Smooth muscle cell (in vitro differentiated cells): ENCODE measurements around the gene CARD11. TPM values are rescaled to one million over a fixed set of nuclear protein-coding genes. Genes with fewer than 3 reads are reported as not detected.

Experiments used
- DNase-seq: peaks from one replicate; lab custom pipeline; 2025; ENCODE audit not compliant: unreplicated experiment; lab: John Stamatoyannopoulos, UW
- H2AFZ ChIP-seq: fragments of 200-600 bp; sonication (generic); 2 replicates; pipeline ENCODE4 v1.6.0; 2016; ENCODE audit warnings: antibody characterized with exemption, low read depth, mild to moderate bottlenecking
- H3F3A ChIP-seq: fragments of 200-600 bp; sonication (generic); 2 replicates; pipeline ENCODE4 v1.6.0; 2017; ENCODE audit warnings: antibody characterized with exemption, low read depth
- H3K27ac ChIP-seq: fragments of 200-600 bp; sonication (generic); 2 replicates; pipeline ENCODE4 v1.5.1; 2016; ENCODE audit warnings: low read depth, mild to moderate bottlenecking
- H3K27me3 ChIP-seq: fragments of 200-600 bp; sonication (generic); 2 replicates; pipeline ENCODE4 v1.6.1; 2016; ENCODE audit warnings: low read depth, mild to moderate bottlenecking
- H3K36me3 ChIP-seq: fragments of 200-600 bp; sonication (generic); 2 replicates; pipeline ENCODE4 v1.5.1; 2016; ENCODE audit warnings: low read depth
- H3K4me1 ChIP-seq: fragments of 200-600 bp; sonication (generic); 2 replicates; pipeline ENCODE4 v1.5.1; 2016; ENCODE audit warnings: low read depth
- H3K4me2 ChIP-seq: fragments of 200-600 bp; sonication (generic); 2 replicates; pipeline ENCODE4 v1.6.0; 2016; ENCODE audit warnings: mild to moderate bottlenecking
- H3K4me3 ChIP-seq: fragments of 200-600 bp; sonication (generic); 2 replicates; pipeline ENCODE4 v1.5.1; 2016; ENCODE audit warnings: mild to moderate bottlenecking
- H3K79me2 ChIP-seq: fragments of 200-600 bp; sonication (generic); 2 replicates; pipeline ENCODE4 v1.6.0; 2016; ENCODE audit warnings: low read depth, mild to moderate bottlenecking
- H3K9ac ChIP-seq: fragments of 200-600 bp; sonication (generic); 2 replicates; pipeline ENCODE4 v1.6.0; 2016; ENCODE audit warnings: low read depth
- H3K9me3 ChIP-seq: fragments of 200-600 bp; sonication (generic); replicated peaks from 2 replicates; pipeline ENCODE4 v1.5.1; 2016; ENCODE audit warnings: low read depth
- H4K20me1 ChIP-seq: fragments of 200-600 bp; sonication (generic); 2 replicates; pipeline ENCODE4 v1.6.0; 2016; ENCODE audit warnings: low read depth
- WGBS: methylation state at CpG from one replicate; pipeline ENCODE4 v1.1.7; 2016; ENCODE audit warnings: low lambda C conversion rate; 5-methylcytosine and 5-hydroxymethylcytosine counted together
- polyA plus RNA-seq: library from polyadenylated mRNA; unstranded; fragments of >200 nt; fragmentation: Nextera tagmentation; extraction: Ambion mirVana; gene quantifications from 2 replicates; pipeline ENCODE4 v1.2.1, GENCODE V29; 2016
- total RNA-seq: library from RNA; depleted of rRNA; stranded (reverse); fragments of >200 nt; gene quantifications from 2 replicates; pipeline ENCODE4 v1.2.3, GENCODE V29; 2014
- TF ChIP-seq, protein P1 (sequence below): fragments of 200-600 bp; sonication (generic); IDR thresholded peaks from 2 replicates; pipeline ENCODE4 v1.5.1; 2017; ENCODE audit warnings: borderline replicate concordance, mild to moderate bottlenecking, antibody characterized with exemption; ENCODE audit not compliant: insufficient read depth, poor library complexity, severe bottlenecking

The CARD11 gene
- total and polyA plus RNA-seq, 2 experiments from 2014 or later, result 1.3 to 2.4 TPM

DNA sequence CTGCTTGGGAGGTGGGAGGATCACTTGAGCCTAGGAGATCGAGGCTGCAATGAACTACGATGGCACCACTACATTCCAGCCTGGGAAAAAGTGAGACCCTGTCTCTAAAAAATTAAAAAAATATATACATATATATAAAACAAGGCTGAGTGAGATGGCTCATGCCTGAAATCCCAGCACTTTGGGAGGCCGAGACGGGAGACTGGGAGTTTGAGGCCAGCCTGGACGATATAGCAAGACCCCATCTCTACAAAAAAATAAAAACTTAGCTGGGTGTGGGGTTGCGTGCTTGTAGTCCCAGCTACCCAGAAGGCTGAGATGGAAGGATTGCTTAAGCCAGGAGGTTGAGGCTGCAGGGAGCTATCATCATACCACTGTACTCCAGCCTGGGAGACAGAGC, 87.6 kb downstream of the CARD11 start:
- no peaks in the 10 kb centered on the region for H3F3A ChIP-seq
- no peaks in the 10 kb centered on the region for H4K20me1 ChIP-seq
- no peak for DNase-seq
- no peak overlapping the region for H3K9ac ChIP-seq
- no peaks in the 10 kb centered on the region for H3K9me3 ChIP-seq
- H3K36me3 ChIP-seq, result no peaks in the 10 kb centered on the region
- H3K4me3 ChIP-seq, result no peak overlapping the region
- no peak overlapping the region for H3K4me2 ChIP-seq
- 94% methylated on average over 6 of the region's 6 CpGs for WGBS
- no peak overlapping the region for H2AFZ ChIP-seq
- H3K79me2 ChIP-seq, result no peaks in the 10 kb centered on the region
- peak overlapping the region; percentile 33 for H3K27ac ChIP-seq
- TF ChIP-seq, protein P1, sequence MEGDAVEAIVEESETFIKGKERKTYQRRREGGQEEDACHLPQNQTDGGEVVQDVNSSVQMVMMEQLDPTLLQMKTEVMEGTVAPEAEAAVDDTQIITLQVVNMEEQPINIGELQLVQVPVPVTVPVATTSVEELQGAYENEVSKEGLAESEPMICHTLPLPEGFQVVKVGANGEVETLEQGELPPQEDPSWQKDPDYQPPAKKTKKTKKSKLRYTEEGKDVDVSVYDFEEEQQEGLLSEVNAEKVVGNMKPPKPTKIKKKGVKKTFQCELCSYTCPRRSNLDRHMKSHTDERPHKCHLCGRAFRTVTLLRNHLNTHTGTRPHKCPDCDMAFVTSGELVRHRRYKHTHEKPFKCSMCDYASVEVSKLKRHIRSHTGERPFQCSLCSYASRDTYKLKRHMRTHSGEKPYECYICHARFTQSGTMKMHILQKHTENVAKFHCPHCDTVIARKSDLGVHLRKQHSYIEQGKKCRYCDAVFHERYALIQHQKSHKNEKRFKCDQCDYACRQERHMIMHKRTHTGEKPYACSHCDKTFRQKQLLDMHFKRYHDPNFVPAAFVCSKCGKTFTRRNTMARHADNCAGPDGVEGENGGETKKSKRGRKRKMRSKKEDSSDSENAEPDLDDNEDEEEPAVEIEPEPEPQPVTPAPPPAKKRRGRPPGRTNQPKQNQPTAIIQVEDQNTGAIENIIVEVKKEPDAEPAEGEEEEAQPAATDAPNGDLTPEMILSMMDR, result no peak
- H3K27me3 ChIP-seq, result no peaks in the 10 kb centered on the region
- no peaks in the 10 kb centered on the region for H3K4me1 ChIP-seq

DNA sequence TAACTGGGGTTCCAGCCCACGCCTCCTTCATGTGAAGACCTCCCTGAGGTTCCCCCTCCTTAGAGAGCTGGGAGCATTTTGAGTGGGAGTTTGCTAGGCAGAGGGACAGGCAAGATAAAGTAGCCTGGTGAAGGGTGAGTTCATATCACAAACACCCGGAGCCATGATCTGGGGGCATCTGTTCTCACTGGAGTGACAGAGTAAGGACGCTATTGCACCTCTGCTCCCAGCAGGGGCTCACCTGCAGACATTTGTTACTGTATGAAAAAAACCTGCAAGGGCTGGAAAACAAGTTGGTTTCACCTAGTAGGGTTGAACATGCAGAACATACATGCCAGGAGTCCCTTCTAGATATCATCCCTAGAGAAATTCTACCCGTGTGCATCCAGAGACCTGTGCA, 88.4 kb downstream of the CARD11 start:
- no peaks in the 10 kb centered on the region for H3K79me2 ChIP-seq
- H3K9ac ChIP-seq, result no peak overlapping the region
- no peak overlapping the region for H3K4me2 ChIP-seq
- no peaks in the 10 kb centered on the region for H3F3A ChIP-seq
- peaks cover 5% of the 10 kb centered on the region for H3K9me3 ChIP-seq
- no peaks in the 10 kb centered on the region for H4K20me1 ChIP-seq
- no peaks in the 10 kb centered on the region for H3K27me3 ChIP-seq
- no peak overlapping the region for H3K4me3 ChIP-seq
- no peak overlapping the region for H2AFZ ChIP-seq
- no peak for DNase-seq
- no peaks in the 10 kb centered on the region for H3K4me1 ChIP-seq
- H3K36me3 ChIP-seq, result no peaks in the 10 kb centered on the region
- TF ChIP-seq, protein P1, result no peak
- 95% methylated on average over 4 of the region's 4 CpGs for WGBS
- no peak overlapping the region for H3K27ac ChIP-seq

DNA sequence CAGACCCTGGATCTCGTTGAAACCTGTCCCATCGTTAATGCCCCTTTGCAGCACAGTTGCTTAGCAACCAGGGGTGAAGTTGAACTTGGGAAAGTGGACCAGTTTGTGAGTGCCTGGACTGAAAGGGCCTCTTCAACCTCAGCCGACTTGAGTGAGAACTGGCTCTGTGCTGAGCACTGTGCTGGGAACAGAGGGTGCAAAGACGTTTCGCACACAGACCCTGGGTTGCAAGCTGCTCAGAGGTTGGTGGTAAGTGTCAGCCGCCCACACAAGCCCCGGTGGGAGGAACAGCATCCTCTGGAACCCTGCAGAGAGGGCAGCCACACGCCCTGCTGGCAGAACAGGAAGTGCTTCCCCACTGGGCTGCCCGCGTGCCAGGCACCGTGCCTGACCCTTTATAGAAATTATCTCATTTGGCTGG, 89.2 kb downstream of the CARD11 start:
- no peak for DNase-seq
- H2AFZ ChIP-seq, result no peak overlapping the region
- TF ChIP-seq, protein P1, result no peak
- H3F3A ChIP-seq, result no peaks in the 10 kb centered on the region
- no peak overlapping the region for H3K9ac ChIP-seq
- H3K36me3 ChIP-seq, result no peaks in the 10 kb centered on the region
- no peaks in the 10 kb centered on the region for H3K4me1 ChIP-seq
- peaks cover 8% of the 10 kb centered on the region for H3K9me3 ChIP-seq
- no peaks in the 10 kb centered on the region for H3K79me2 ChIP-seq
- no peaks in the 10 kb centered on the region for H4K20me1 ChIP-seq
- no peak overlapping the region for H3K4me3 ChIP-seq
- H3K4me2 ChIP-seq, result no peak overlapping the region
- 96% methylated on average over 11 of the region's 11 CpGs for WGBS
- H3K27ac ChIP-seq, result no peak overlapping the region
- H3K27me3 ChIP-seq, result no peaks in the 10 kb centered on the region

DNA sequence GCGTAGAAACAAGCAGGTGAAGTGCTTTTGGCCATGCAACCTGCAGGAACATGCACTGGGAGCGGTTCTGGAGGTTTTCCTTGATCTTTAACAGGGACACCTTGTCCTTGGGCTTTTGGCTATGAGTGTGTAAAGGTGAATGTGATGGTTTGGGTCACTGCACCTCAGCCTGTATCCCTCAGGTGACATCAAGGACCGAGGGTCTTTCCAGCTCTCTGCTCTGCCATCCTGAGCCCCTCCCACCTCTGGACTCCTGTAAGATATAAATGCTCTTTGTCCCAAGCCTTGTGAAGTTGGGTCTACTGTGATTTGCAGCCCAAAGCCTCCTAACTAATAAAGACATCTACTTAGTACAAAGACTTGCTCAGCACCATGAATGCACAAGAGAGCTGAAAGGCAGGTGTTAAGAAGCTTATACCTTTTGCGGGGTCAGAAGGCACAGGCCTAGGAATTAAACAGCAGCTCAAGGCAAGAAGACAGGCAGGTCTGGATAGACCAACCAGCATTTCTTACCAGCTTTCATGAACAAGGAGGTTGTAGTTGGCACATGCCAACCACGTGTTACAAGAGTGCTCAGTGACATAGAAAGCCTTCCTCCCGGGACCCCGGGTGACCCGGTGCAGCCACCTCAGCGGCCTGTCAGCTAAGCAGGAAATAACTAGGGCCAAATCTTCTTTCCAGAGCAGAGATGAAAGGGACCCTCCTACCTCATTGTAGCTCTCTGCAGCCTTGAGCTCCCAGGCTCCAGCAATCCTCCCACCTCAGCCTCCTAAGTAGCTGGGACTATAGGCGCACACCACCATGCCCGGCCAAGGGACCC, 89.9 kb downstream of the CARD11 start:
- no peak overlapping the region for H3K9ac ChIP-seq
- H3K27me3 ChIP-seq, result no peaks in the 10 kb centered on the region
- no peak overlapping the region for H2AFZ ChIP-seq
- no peaks in the 10 kb centered on the region for H3K79me2 ChIP-seq
- H3K4me1 ChIP-seq, result no peaks in the 10 kb centered on the region
- H3K4me3 ChIP-seq, result no peak overlapping the region
- H3K27ac ChIP-seq, result no peak overlapping the region
- H3F3A ChIP-seq, result no peaks in the 10 kb centered on the region
- H3K4me2 ChIP-seq, result no peak overlapping the region
- H3K9me3 ChIP-seq, result peaks cover 8% of the 10 kb centered on the region
- WGBS, result 93% methylated on average over 11 of the region's 11 CpGs
- DNase-seq, result no peak
- H3K36me3 ChIP-seq, result no peaks in the 10 kb centered on the region
- no peaks in the 10 kb centered on the region for H4K20me1 ChIP-seq
- TF ChIP-seq, protein P1, result no peak
